SK-N-MC (cell line): ENCODE measurements around the gene CTRB1.

Experiments
- EZH2 ChIP-seq: fragments of 200-600 bp; sonication (generic); IDR thresholded peaks from one replicate; pipeline ENCODE4 v1.6.1; 2017; ENCODE audit warnings: antibody characterized with exemption
- POLR2AphosphoS5 ChIP-seq: IDR thresholded peaks from 2 replicates; pipeline ENCODE4 v1.6.1; 2012; ENCODE audit warnings: mild to moderate bottlenecking, low read depth, low read length, borderline replicate concordance

DNA sequence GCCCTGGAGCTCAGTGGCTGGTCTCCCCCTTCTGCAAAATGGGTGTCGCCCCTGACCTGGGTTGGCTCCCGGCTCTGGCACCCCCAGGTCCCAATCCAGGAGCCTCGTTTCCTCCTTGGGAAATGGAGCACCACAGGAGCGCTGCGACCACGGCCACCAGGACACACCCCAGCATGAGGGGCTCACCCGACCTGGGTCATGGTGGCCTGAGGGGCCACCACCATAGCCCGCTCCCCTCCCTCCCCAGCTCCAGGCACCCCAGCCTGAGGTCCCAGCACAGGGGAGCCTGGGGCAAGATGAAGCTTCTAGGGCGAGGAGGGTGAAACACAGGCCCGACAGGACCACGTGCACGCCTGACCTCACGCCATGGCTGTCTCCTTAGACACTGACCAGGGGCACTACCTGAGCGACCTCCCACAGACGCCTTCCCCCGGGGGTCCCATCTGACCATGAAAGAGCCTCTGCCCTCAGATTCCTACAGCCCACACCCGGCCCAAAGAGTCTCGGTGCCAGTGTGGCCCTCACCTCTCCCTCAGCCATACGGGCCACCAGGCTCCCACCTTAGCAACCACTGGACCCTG lies 20.8 kb downstream of the CTRB1 start:
- TF ChIP-seq POLR2AphosphoS5, result no peak
- TF ChIP-seq EZH2, result no peak
